Progenitor cell of endocrine pancreas (in vitro differentiated cells): ENCODE results near the gene GATA5. TPM values are rescaled to one million over a fixed set of nuclear protein-coding genes. Genes with fewer than 3 reads are reported as not detected.
A peak's percentile ranks its signal among the peaks of the same experiment; 100 is the strongest.

Source experiments
- DNase-seq: peaks from one replicate; pipeline ENCODE4 v3.0.0; 2021; ENCODE audit warnings: low spot score; ENCODE audit not compliant: unreplicated experiment
- H3K27ac Mint-ChIP-seq: 2 replicates; pipeline ENCODE4 v1.8.0; 2021; ENCODE audit warnings: mild to moderate bottlenecking, moderate library complexity, mixed read lengths
- H3K27me3 Mint-ChIP-seq: 2 replicates; pipeline ENCODE4 v1.8.0; 2021; ENCODE audit warnings: mixed read lengths
- H3K36me3 Mint-ChIP-seq: 2 replicates; pipeline ENCODE4 v1.8.0; 2022; ENCODE audit warnings: mixed read lengths; ENCODE audit not compliant: insufficient read depth
- H3K4me1 Mint-ChIP-seq: 2 replicates; pipeline ENCODE4 v1.8.0; 2021; ENCODE audit warnings: low read depth, mixed read lengths
- H3K4me3 Mint-ChIP-seq: 2 replicates; pipeline ENCODE4 v1.8.0; 2021; ENCODE audit warnings: low read depth, mild to moderate bottlenecking, moderate library complexity, mixed read lengths
- H3K9me3 Mint-ChIP-seq: 2 replicates; pipeline ENCODE4 v1.8.0; 2021; ENCODE audit warnings: low read depth, mixed read lengths
- CTCF ChIP-seq: fragments of 200-600 bp; sonication (generic); IDR thresholded peaks from one replicate; pipeline ENCODE4 v1.5.0; 2021; ENCODE audit warnings: antibody characterized with exemption, mild to moderate bottlenecking; ENCODE audit not compliant: unreplicated experiment
- total RNA-seq: library from RNA; stranded (reverse); gene quantifications from 2 replicates; pipeline ENCODE4 v1.2.1, GENCODE V29; 2021

The GATA5 gene
- total RNA-seq, 1 donor from 2014 or later, result 3.8 TPM

DNA sequence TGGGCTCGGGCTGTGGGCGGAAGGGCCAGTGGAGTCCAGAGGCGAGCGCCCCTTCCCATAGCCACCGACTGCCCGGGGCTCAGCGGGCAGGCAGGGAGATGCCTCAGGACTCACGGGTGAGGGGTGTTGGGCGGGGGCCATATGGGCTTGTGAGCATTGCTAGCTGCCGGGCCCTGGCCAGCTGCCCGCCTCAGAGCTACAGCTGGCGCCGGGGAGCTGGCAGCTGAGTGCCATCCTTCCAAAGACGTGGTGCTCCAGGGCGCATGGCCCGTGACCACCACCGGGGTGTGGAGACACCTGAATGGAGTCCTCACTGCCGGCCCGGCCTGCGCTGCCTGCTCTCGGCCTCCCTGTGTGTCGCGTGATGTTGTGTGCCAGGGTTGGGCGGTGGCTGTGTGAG lies 37.9 kb downstream of the GATA5 start:
- Mint-ChIP-seq H3K9me3 (no peaks in the 10 kb centered on the region), H3K27ac (no peak overlapping the region)

DNA sequence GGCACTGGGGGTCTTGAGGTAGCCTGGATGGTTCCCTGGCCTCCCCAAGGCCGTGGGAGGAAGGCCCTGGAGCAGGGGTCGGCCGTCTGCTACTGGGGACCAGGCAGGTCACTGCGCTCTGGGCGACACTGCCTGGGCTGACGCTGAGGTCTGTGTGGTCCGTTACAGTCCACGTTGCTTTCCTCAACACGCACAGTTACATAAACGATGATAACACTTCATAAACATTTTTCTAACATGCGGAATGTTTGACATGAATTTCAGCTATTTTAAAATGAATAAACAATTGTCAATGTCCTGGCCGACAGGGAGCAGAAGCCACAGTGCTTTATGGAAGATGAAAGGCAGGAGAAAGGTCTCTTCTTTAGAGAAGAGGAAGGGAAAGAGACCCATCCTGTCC lies 38.3 kb downstream of the GATA5 start:
- Mint-ChIP-seq H3K9me3 (no peaks in the 10 kb centered on the region), H3K4me3 (no peak overlapping the region), H3K4me1 (peaks cover 8% of the 10 kb centered on the region), H3K27me3 (peaks cover 45% of the 10 kb centered on the region), H3K36me3 (no peaks in the 10 kb centered on the region), H3K27ac (no peak overlapping the region)
- TF ChIP-seq CTCF, result no peak
- no peak for DNase-seq

More for the DNA sequence above, 37.9 kb downstream of the GATA5 start:
- DNase-seq, result no peak
- Mint-ChIP-seq H3K36me3 (no peaks in the 10 kb centered on the region), H3K4me1 (peaks cover 8% of the 10 kb centered on the region), H3K4me3 (no peak overlapping the region), H3K27me3 (peaks cover 44% of the 10 kb centered on the region)
- TF ChIP-seq CTCF, result peak; percentile 18

DNA sequence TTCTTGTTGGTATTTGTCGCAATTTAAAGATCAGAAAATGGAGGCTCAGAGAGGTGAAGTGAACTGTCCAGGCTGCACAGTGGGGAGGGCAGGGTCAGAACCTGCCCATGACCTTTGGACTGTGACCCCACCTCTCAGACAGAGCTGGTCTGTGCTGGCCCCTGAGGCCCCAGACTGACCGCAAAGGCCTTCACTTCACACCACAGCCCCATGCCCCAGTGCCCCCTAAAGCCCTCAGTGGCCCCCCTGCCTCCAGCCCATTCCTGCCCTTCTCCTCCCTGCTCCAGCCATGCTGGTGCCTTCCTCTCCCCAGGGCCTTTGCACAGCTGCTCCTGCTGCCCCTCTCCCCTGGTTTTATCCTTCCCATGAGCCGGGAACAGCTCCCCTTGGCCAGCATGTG lies 39.1 kb downstream of the GATA5 start:
- Mint-ChIP-seq H3K4me1 (peaks cover 8% of the 10 kb centered on the region), H3K4me3 (no peak overlapping the region), H3K9me3 (no peaks in the 10 kb centered on the region), H3K27me3 (peaks cover 45% of the 10 kb centered on the region), H3K27ac (no peak overlapping the region), H3K36me3 (no peaks in the 10 kb centered on the region)
- DNase-seq, result no peak
- no peak for TF ChIP-seq CTCF

GRCh38 chr20:62433658-62434497 lies 41.9 kb downstream of the GATA5 start:
- Mint-ChIP-seq H3K27ac (no peak overlapping the region), H3K4me3 (no peak overlapping the region), H3K9me3 (no peaks in the 10 kb centered on the region), H3K4me1 (peaks cover 28% of the 10 kb centered on the region), H3K36me3 (no peaks in the 10 kb centered on the region), H3K27me3 (peaks cover 36% of the 10 kb centered on the region)
- no peak for TF ChIP-seq CTCF
- no peak for DNase-seq

- H3K4me3 Mint-ChIP-seq, result peak overlapping the region; percentile 52
- peaks cover 40% of the 10 kb centered on the region for H3K4me1 Mint-ChIP-seq
- DNase-seq, result no peak
- H3K9me3 Mint-ChIP-seq, result no peaks in the 10 kb centered on the region
- H3K27me3 Mint-ChIP-seq, result peaks cover 29% of the 10 kb centered on the region
- no peaks in the 10 kb centered on the region for H3K36me3 Mint-ChIP-seq
- H3K27ac Mint-ChIP-seq, result peak overlapping the region; percentile 76
- TF ChIP-seq CTCF, result no peak
Measured at GRCh38 chr20:62430866-62431447, 44.8 kb downstream of the GATA5 start.
